ENCODE measurements around the gene TACC2.

- TF ChIP-seq CTCF (conservative IDR thresholded peaks at IDR 0.05) (no peak), EZH2 (IDR thresholded peaks at IDR 0.05; ENCODE audit: low read depth) (no peak)
These were observed 61.8 kb downstream of the TACC2 start for GRCh38 chr10:122050811-122051210.
